ENCODE results near the gene RASGRP2. TPM values are rescaled to one million over a fixed set of nuclear protein-coding genes. Genes with fewer than 3 reads are reported as not detected.
A peak's percentile ranks its signal among the peaks of the same experiment; 100 is the strongest.

Gene RASGRP2
- total RNA-seq (2014; rRNA removed) (not detected in 2 replicates), Bru-seq, nascent RNA (percentile 14 among the genes with signal in this experiment), BruChase-seq, experiment 1, labeled RNA remaining after a 6-hour chase (percentile 18 among the genes with signal in this experiment), BruChase-seq, experiment 2, labeled RNA remaining after a 2-hour chase (percentile 17 among the genes with signal in this experiment)
- long read RNA-seq = 0 reads

GRCh38 chr11:64743591-64744543, at the start of gene RASGRP2:
Gene RASGRP2 (minus strand): TSS chr11:64744142. CDS start chr11:64742866, 1,276 bp downstream.
- intact Hi-C loops (cut with micrococcal nuclease) = loop anchor here (1.0 kb wide), 1 partner anchor 56 kb away; no protein-coding TSS in a partner anchor
- Histone ChIP-seq H3K9ac (ENCODE audit: low read length) (no peak within 1 kb of the TSS), H2AFZ (ENCODE audit: low read length) (peak within 1 kb of the TSS; percentile 91; the same call in 1 of the 2 replicates), H4K20me1 (ENCODE audit: low read length) (no peaks in the 10 kb centered on the region), H3F3A (ENCODE audit: low read length, unreplicated experiment) (no peaks in the 10 kb centered on the region), H3K4me3 (ENCODE audit: low read length) (peak within 1 kb of the TSS; percentile 70), H3K27ac (ENCODE audit: low read length) (no peak within 1 kb of the TSS), H3K27me3 (ENCODE audit: low read length) (peaks cover 36% of the 10 kb centered on the region), H3K4me1 (ENCODE audit: insufficient read depth, low read length) (peaks cover 13% of the 10 kb centered on the region), H3K9me3 (ENCODE audit: low read length) (no peaks in the 10 kb centered on the region), H3K79me2 (ENCODE audit: low read length) (no peaks in the 10 kb centered on the region), H3K36me3 (ENCODE audit: low read depth, low read length) (no peaks in the 10 kb centered on the region), H3K9me2 (replicated peaks; ENCODE audit: low read length) (no peaks in the 10 kb centered on the region), H3K4me2 (ENCODE audit: low read length) (peak within 1 kb of the TSS; percentile 90)
- ChIA-PET POLR2A (ENCODE audit: unreplicated experiment) (no interaction called here), CTCF (no interaction called here)
- peak; percentile 40 for DNase-seq
- no TSS peak for BruUV-seq (replicated peaks)
- TF ChIP-seq, protein P1, sequence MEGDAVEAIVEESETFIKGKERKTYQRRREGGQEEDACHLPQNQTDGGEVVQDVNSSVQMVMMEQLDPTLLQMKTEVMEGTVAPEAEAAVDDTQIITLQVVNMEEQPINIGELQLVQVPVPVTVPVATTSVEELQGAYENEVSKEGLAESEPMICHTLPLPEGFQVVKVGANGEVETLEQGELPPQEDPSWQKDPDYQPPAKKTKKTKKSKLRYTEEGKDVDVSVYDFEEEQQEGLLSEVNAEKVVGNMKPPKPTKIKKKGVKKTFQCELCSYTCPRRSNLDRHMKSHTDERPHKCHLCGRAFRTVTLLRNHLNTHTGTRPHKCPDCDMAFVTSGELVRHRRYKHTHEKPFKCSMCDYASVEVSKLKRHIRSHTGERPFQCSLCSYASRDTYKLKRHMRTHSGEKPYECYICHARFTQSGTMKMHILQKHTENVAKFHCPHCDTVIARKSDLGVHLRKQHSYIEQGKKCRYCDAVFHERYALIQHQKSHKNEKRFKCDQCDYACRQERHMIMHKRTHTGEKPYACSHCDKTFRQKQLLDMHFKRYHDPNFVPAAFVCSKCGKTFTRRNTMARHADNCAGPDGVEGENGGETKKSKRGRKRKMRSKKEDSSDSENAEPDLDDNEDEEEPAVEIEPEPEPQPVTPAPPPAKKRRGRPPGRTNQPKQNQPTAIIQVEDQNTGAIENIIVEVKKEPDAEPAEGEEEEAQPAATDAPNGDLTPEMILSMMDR (conservative IDR thresholded peaks at IDR 0.05; ENCODE audit: low read depth, low read length) = peak; percentile 76
- peak; percentile 84 for TF ChIP-seq EZH2 (IDR thresholded peaks at IDR 0.05; ENCODE audit: low read length, unreplicated experiment)
- peak; percentile 66 for TF ChIP-seq EZH2phosphoT487 (IDR thresholded peaks at IDR 0.05; ENCODE audit: borderline replicate concordance, low read length)
- peak; percentile 42 for ATAC-seq

DNA sequence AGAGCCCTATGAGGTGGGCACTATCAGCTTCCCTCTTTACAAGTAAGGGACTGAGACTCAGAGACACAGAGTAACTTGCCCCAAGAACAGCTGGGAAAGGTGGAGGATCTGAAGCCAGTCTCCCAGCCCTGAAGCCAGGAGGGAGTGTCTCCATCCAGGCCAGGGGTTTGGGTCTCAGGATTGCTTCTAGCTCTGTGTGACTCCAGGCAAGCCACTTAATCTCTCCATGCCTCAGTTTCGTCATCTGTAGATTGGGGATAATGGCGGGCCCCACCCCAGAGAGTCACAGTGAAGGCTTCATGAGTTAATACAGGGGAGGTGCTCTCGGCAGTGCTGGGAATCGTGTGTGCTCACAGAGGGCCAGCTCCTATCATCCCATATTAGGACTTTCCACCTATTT, 48.5 kb upstream of the RASGRP2 start:
- no peak overlapping the region for H3K9ac ChIP-seq (ENCODE audit: low read length)
- intact Hi-C loops (cut with micrococcal nuclease) = no loop called here
- no peaks in the 10 kb centered on the region for H3K27me3 ChIP-seq (ENCODE audit: low read length)
- H3K4me3 ChIP-seq (ENCODE audit: low read length) = no peak overlapping the region
- no peaks in the 10 kb centered on the region for H4K20me1 ChIP-seq (ENCODE audit: low read length)
- H3K79me2 ChIP-seq (ENCODE audit: low read length) = no peaks in the 10 kb centered on the region
- CTCF ChIA-PET = no interaction called here
- POLR2A ChIA-PET (ENCODE audit: unreplicated experiment) = no interaction called here
- H3K4me2 ChIP-seq (ENCODE audit: low read length) = no peak overlapping the region
- DNase-seq = no peak
- H3K4me1 ChIP-seq (ENCODE audit: insufficient read depth, low read length) = no peaks in the 10 kb centered on the region
- no peak for ATAC-seq
- TF ChIP-seq, protein P1 (conservative IDR thresholded peaks at IDR 0.05; ENCODE audit: low read depth, low read length) = no peak
- no peak for TF ChIP-seq EZH2phosphoT487 (IDR thresholded peaks at IDR 0.05; ENCODE audit: borderline replicate concordance, low read length)
- no peak for TF ChIP-seq EZH2 (IDR thresholded peaks at IDR 0.05; ENCODE audit: low read length, unreplicated experiment)
- no TSS peak for BruUV-seq (replicated peaks)
- H2AFZ ChIP-seq (ENCODE audit: low read length) = no peak overlapping the region
- peaks cover 8% of the 10 kb centered on the region; the same call in 1 of the 2 replicates for H3K36me3 ChIP-seq (ENCODE audit: low read depth, low read length)
- no peak overlapping the region for H3K27ac ChIP-seq (ENCODE audit: low read length)
- no peaks in the 10 kb centered on the region for H3F3A ChIP-seq (ENCODE audit: low read length, unreplicated experiment)
- H3K9me2 ChIP-seq (replicated peaks; ENCODE audit: low read length) = no peaks in the 10 kb centered on the region
- H3K9me3 ChIP-seq (ENCODE audit: low read length) = no peaks in the 10 kb centered on the region

Data from PC-3 (cell line).